Lung (tissue), 12 donors: ENCODE results near the gene TRIM34. TPM values are rescaled to one million over a fixed set of nuclear protein-coding genes. Genes with fewer than 3 reads are reported as not detected.

ENCODE experiments used
- ATAC-seq: fragments of 200-7000 bp; cut with Tn5 transposase; one replicate; pipeline ENCODE4 v1.9.1; 2020; ENCODE audit warnings: moderate number of reproducible peaks; ENCODE audit not compliant: insufficient read depth, low FRiP score
- DNase-seq, 3 donors: peaks; one replicate each; pipeline ENCODE4 v3.0.0-alpha.2; 2013 to 2017
- H3K27ac ChIP-seq, 2 donors: one replicate each; pipeline ENCODE4 v1.5.1; 2013; ENCODE audit warnings: mild to moderate bottlenecking in 2 of 2, moderate library complexity in 2 of 2, control low read depth in 1 of 2, inconsistent platforms in 1 of 2, low read depth in 1 of 2, low read length in 1 of 2
- H3K27me3 ChIP-seq, 3 donors: one replicate each; pipeline ENCODE4 v1.5.1; 2013; ENCODE audit warnings: low read length in 2 of 3; ENCODE audit not compliant: control insufficient read depth in 3 of 3, insufficient read depth in 3 of 3
- H3K36me3 ChIP-seq, 4 donors: one replicate each; pipeline ENCODE4 v1.5.1; 2013; ENCODE audit warnings: low read length in 4 of 4, mild to moderate bottlenecking in 1 of 4, moderate library complexity in 1 of 4; ENCODE audit not compliant: control insufficient read depth in 4 of 4, insufficient read depth in 4 of 4
- H3K4me1 ChIP-seq, 5 donors: one replicate each; pipeline ENCODE4 v1.5.1; 2013; ENCODE audit warnings: low read length in 5 of 5, mild to moderate bottlenecking in 2 of 5, moderate library complexity in 1 of 5; ENCODE audit not compliant: control insufficient read depth in 5 of 5, insufficient read depth in 5 of 5
- H3K4me3 ChIP-seq: one replicate; pipeline ENCODE4 v1.5.1; 2013; ENCODE audit warnings: mild to moderate bottlenecking, control low read depth, moderate library complexity
- H3K9ac ChIP-seq, 2 donors: one replicate each; pipeline ENCODE4 v1.5.1; 2013; ENCODE audit warnings: low read length in 2 of 2, control low read depth in 1 of 2; ENCODE audit not compliant: insufficient read depth in 1 of 2
- H3K9me3 ChIP-seq, 4 donors: one replicate each; pipeline ENCODE4 v1.5.1; 2013; ENCODE audit warnings: low read length in 3 of 4, mild to moderate bottlenecking in 1 of 4, moderate library complexity in 1 of 4; ENCODE audit not compliant: control insufficient read depth in 4 of 4, insufficient read depth in 3 of 4
- WGBS, 2 donors: extraction: QIAGEN DNeasy Blood & Tissue Kit; methylation state at CpG; one replicate each; pipeline ENCODE4 v1.1.7; 2013; 5-methylcytosine and 5-hydroxymethylcytosine counted together
- polyA plus RNA-seq, 2 donors: library from polyadenylated mRNA; stranded (reverse); fragments of 200-250 nt; gene quantifications; one replicate each; pipeline ENCODE4 v1.2.1, GENCODE V29; 2013
- total RNA-seq, 2 donors: library from RNA; depleted of rRNA in 1 of 2; stranded (reverse); fragments of >200 nt in 1 of 2; gene quantifications; one replicate each; pipeline ENCODE4 v1.2.1, GENCODE V29; 2014 to 2021
- TF ChIP-seq, protein P1 (sequence below): IDR thresholded peaks from 2 replicates; pipeline ENCODE4 v1.5.1; 2012; ENCODE audit warnings: mild to moderate bottlenecking; ENCODE audit errors: control extremely low read depth, extremely low read depth
- donor health status: control.
- donor health status: control.
- donor health status: Bipolar disorder and iron deficiency.
- donor health status: healthy.
- donor health status: DM: yes; HTN: yes; CAD: no.

TRIM34 gene
- total and polyA plus RNA-seq, 4 donors: 4.1 to 10.9 (median 8.2) TPM

DNA sequence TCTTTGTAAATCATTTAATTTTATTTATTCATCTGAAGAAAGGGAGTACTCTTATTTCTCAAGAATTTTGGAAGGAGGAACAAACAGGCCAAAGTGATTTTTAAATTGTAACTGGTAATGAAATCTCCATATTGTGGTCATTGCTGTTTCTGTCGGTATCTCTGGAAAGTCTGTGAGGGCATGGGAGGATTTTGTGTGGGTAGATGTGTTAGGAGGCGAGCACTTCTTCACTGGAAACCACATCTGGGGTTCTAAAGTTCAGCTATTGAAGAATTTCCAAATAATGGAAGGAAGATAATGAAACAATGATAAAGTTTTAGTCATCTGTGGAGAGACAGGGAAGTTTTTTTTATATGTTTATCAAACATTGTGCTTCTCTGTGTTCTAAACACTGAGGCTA lies 6.6 kb downstream of the TRIM34 start:
- WGBS, 2 donors: 74 to 89% methylated on average over 2 of the region's 2 CpGs
- ATAC-seq: no peak

DNA sequence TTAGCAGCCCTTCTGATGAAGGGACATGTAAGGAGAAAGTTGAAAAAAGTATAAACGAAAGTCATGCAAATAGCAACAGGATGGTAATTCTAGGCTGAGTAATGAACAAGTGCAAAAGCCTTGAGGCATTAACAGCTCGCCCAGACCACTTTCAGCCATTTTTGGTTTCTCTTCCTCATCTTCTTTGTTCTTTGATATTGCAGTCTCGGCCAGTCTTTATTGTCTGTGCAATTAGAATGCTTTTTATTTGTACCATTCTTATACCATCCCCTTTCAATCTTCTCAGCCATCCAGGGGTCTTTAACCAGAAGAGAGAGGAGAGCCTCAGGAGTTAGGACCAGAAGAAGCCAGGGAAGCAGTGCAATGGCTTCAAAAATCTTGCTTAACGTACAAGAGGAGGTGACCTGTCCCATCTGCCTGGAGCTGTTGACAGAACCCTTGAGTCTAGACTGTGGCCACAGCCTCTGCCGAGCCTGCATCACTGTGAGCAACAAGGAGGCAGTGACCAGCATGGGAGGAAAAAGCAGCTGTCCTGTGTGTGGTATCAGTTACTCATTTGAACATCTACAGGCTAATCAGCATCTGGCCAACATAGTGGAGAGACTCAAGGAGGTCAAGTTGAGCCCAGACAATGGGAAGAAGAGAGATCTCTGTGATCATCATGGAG lies 7.3 kb downstream of the TRIM34 start:
- WGBS, 2 donors: 79 to 85% methylated on average over 5 of the region's 5 CpGs
- ATAC-seq (no peak), DNase-seq (no peak)
- H3K9ac ChIP-seq: no peak overlapping the region
- no peaks in the 10 kb centered on the region for H3K27me3 ChIP-seq
- H3K4me1 ChIP-seq: no peaks in the 10 kb centered on the region
- TF ChIP-seq, protein P1, sequence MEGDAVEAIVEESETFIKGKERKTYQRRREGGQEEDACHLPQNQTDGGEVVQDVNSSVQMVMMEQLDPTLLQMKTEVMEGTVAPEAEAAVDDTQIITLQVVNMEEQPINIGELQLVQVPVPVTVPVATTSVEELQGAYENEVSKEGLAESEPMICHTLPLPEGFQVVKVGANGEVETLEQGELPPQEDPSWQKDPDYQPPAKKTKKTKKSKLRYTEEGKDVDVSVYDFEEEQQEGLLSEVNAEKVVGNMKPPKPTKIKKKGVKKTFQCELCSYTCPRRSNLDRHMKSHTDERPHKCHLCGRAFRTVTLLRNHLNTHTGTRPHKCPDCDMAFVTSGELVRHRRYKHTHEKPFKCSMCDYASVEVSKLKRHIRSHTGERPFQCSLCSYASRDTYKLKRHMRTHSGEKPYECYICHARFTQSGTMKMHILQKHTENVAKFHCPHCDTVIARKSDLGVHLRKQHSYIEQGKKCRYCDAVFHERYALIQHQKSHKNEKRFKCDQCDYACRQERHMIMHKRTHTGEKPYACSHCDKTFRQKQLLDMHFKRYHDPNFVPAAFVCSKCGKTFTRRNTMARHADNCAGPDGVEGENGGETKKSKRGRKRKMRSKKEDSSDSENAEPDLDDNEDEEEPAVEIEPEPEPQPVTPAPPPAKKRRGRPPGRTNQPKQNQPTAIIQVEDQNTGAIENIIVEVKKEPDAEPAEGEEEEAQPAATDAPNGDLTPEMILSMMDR: no peak
- H3K36me3 ChIP-seq: peaks cover 0 to 11% (median 5%) of the 10 kb centered on the region in 4 donors
- no peak overlapping the region for H3K4me3 ChIP-seq
- no peaks in the 10 kb centered on the region for H3K9me3 ChIP-seq
- no peak overlapping the region for H3K27ac ChIP-seq

More for the DNA sequence above, 6.6 kb downstream of the TRIM34 start:
- Histone ChIP-seq H3K27ac (no peak overlapping the region), H3K9me3 (no peaks in the 10 kb centered on the region), H3K9ac (no peak overlapping the region), H3K4me1 (peaks cover 0 to 1% (median 0%) of the 10 kb centered on the region in 5 donors), H3K36me3 (peaks cover 0 to 11% (median 5%) of the 10 kb centered on the region in 4 donors), H3K27me3 (no peaks in the 10 kb centered on the region), H3K4me3 (no peak overlapping the region)
- DNase-seq: no peak
- TF ChIP-seq, protein P1: no peak

DNA sequence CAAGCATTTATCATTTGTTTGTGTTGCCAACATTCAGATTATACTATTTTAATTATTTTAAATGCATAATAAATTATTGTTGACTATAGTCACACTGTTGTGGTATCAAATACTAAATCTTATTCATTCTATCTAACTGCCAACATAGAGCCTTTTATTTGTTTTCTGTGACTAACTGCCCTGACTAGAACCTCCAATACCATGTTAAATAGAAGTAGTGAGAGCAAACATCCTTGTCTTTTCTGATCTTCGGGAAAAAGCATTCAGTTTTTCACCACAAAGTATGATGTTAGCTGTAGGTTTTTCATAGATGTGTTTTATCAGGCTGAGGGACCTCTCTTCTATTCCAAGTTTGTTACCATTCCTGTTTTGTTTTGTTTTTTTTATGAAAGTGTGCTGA lies 15.2 kb downstream of the TRIM34 start:
- Histone ChIP-seq H3K27ac (no peak overlapping the region), H3K9ac (no peak overlapping the region), H3K27me3 (no peaks in the 10 kb centered on the region), H3K9me3 (no peaks in the 10 kb centered on the region), H3K36me3 (peaks cover 4 to 23% (median 17%) of the 10 kb centered on the region in 4 donors), H3K4me1 (no peaks in the 10 kb centered on the region), H3K4me3 (no peak overlapping the region)
- TF ChIP-seq, protein P1: no peak
- ATAC-seq (no peak), DNase-seq (no peak)
- WGBS, 2 donors: 79 to 100% methylated on average over 1 of the region's 1 CpG

DNA sequence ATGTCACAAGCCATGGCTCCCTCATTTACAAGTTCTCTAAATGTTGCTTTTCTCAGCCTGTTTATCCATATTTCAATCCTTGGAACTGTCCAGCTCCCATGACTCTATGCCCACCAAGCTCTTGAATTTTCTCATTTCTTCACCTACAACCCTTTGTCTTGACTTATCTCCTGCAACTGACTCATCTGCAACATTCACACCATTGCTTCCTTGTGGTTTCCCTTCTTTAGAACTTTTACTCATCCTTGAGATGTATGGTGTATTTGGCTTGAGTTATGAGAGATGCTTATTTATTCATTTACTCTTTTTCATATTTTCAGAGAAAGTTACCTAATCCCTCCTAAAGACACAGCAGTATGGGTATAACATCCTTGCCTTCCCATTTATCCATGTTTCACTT lies 18.8 kb downstream of the TRIM34 start:
- no peak overlapping the region for H3K9ac ChIP-seq

More for the DNA sequence above, 18.8 kb downstream of the TRIM34 start:
- TF ChIP-seq, protein P1: no peak
- peaks cover 4 to 23% (median 16%) of the 10 kb centered on the region in 4 donors for H3K36me3 ChIP-seq
- no peak overlapping the region for H3K4me3 ChIP-seq
- no peaks in the 10 kb centered on the region for H3K9me3 ChIP-seq
- H3K27ac ChIP-seq: no peak overlapping the region
- H3K4me1 ChIP-seq: no peaks in the 10 kb centered on the region
- DNase-seq: no peak
- ATAC-seq: no peak
- no peaks in the 10 kb centered on the region for H3K27me3 ChIP-seq
